ENCODE measurements around the gene MADCAM1.

Gene MADCAM1

DNA sequence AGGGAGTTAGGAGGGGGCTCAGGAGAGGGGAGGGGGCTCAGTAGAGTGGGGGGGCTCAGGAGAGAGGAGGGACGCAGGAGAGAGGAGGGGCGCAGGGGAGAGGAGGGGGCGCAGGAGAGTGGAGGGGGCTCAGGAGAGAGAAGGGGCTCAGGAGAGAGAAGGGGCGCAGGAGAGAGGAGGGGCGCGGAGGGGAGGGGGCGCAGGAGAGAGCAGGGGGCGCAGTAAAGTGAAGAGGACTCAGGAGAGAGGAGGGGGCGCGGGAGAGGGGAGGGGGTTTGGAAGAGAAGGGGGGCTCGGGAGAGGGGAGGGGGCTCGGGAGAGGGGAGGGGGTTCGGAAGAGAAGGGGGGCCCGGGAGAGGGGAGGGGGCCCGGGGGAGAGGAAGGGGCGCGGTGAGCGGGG lies 700 bp downstream of the MADCAM1 start:
- DNase-seq (ENCODE audit: low read depth in 2 of 2) = no peak
- no peak overlapping the region for H3K4me3 ChIP-seq (replicated peaks in 1 of 2; ENCODE audit: low read depth in 2 of 2, low read length in 2 of 2)
- TF ChIP-seq, protein P1, sequence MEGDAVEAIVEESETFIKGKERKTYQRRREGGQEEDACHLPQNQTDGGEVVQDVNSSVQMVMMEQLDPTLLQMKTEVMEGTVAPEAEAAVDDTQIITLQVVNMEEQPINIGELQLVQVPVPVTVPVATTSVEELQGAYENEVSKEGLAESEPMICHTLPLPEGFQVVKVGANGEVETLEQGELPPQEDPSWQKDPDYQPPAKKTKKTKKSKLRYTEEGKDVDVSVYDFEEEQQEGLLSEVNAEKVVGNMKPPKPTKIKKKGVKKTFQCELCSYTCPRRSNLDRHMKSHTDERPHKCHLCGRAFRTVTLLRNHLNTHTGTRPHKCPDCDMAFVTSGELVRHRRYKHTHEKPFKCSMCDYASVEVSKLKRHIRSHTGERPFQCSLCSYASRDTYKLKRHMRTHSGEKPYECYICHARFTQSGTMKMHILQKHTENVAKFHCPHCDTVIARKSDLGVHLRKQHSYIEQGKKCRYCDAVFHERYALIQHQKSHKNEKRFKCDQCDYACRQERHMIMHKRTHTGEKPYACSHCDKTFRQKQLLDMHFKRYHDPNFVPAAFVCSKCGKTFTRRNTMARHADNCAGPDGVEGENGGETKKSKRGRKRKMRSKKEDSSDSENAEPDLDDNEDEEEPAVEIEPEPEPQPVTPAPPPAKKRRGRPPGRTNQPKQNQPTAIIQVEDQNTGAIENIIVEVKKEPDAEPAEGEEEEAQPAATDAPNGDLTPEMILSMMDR (IDR thresholded peaks at IDR 0.05; ENCODE audit: low read depth, low read length) = no peak

DNA sequence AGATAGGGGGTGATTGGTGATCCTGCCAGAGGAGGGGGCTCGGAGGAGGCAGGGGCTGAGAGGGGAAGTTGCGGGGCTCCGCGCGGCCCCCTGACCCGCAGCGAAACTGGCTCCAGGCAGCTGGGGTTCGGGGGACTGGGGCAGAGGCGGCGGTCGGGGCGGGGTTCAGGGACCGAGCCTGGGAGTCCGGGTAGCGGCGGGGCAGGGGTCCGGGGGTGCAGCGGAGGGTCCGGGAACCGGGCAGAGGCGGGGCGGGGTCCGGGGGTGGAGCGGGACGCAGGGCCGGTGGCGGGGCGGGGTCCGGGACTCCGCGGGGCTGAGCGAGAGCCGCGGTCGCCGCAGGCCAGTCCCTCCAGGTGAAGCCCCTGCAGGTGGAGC lies 1.2 kb downstream of the MADCAM1 start:
- no peak overlapping the region for H3K4me3 ChIP-seq (replicated peaks in 1 of 2; ENCODE audit: low read depth in 2 of 2, low read length in 2 of 2)
- no peak for DNase-seq (ENCODE audit: low read depth in 2 of 2)
- TF ChIP-seq, protein P1 (IDR thresholded peaks at IDR 0.05; ENCODE audit: low read depth, low read length) = no peak

DNA sequence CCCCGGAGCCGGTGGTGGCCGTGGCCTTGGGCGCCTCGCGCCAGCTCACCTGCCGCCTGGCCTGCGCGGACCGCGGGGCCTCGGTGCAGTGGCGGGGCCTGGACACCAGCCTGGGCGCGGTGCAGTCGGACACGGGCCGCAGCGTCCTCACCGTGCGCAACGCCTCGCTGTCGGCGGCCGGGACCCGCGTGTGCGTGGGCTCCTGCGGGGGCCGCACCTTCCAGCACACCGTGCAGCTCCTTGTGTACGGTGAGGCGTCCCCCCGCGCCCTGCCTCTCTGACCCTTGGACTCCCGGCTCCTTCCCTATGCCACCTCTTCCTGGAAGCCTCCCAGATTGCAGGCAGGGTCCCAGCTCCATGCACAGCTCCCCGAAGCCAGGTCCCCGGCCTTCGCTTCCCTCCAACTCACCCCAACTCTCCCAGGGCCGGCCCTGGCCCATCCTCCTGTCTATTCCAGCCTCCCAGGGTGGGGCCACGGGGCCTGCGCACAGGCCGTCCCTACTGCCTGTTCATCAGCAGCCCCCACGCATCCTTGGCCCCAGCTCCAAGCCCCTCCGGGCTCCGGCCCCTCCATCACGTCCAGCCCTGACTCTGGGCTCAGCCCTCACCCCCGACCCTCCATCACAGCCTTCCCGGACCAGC lies 1.7 kb downstream of the MADCAM1 start:
- TF ChIP-seq, protein P1 (IDR thresholded peaks at IDR 0.05; ENCODE audit: low read depth, low read length) = no peak
- no peak overlapping the region for H3K4me3 ChIP-seq (replicated peaks in 1 of 2; ENCODE audit: low read depth in 2 of 2, low read length in 2 of 2)
- no peak for DNase-seq (ENCODE audit: low read depth in 2 of 2)

DNA sequence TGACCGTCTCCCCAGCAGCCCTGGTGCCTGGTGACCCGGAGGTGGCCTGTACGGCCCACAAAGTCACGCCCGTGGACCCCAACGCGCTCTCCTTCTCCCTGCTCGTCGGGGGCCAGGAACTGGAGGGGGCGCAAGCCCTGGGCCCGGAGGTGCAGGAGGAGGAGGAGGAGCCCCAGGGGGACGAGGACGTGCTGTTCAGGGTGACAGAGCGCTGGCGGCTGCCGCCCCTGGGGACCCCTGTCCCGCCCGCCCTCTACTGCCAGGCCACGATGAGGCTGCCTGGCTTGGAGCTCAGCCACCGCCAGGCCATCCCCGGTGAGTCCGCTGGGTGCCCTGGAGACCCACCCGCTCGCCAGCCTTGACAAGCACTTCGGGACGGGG lies 2.2 kb downstream of the MADCAM1 start:
- H3K4me3 ChIP-seq (replicated peaks in 1 of 2; ENCODE audit: low read depth in 2 of 2, low read length in 2 of 2) = no peak overlapping the region
- TF ChIP-seq, protein P1 (IDR thresholded peaks at IDR 0.05; ENCODE audit: low read depth, low read length) = no peak
- DNase-seq (ENCODE audit: low read depth in 2 of 2) = no peak

DNA sequence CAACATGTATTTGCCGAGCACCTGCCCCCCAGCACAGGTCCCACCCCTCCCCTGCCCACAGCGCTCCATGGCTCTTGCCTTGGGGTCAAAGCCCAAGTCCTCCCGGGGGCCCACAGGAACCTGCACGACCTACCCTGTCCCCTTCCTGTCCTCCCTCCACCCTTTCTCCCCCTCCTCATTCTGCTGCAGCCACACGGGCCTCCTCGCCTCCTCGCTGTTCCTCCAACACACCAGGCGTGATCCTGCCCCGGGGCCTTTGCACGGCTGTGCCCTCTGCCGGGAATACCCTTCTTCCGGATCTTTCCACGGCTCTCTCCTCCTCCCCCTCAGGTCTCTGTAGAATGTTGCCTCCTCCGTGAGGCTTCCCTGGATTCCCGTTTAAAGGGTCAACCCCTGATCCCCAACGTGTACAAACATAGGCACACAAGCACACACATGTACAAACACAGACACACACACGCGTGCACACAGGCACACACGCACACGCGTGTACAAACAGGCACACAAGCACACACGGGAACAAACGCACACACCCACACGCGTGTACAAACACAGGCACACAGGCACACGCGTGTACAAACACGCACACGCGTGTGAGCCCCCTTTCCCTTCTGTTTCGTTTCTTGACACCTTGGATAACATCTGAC lies 2.8 kb downstream of the MADCAM1 start:
- H3K4me3 ChIP-seq (replicated peaks in 1 of 2; ENCODE audit: low read depth in 2 of 2, low read length in 2 of 2) = no peak overlapping the region
- TF ChIP-seq, protein P1 (IDR thresholded peaks at IDR 0.05; ENCODE audit: low read depth, low read length) = no peak
- no peak for DNase-seq (ENCODE audit: low read depth in 2 of 2)

DNA sequence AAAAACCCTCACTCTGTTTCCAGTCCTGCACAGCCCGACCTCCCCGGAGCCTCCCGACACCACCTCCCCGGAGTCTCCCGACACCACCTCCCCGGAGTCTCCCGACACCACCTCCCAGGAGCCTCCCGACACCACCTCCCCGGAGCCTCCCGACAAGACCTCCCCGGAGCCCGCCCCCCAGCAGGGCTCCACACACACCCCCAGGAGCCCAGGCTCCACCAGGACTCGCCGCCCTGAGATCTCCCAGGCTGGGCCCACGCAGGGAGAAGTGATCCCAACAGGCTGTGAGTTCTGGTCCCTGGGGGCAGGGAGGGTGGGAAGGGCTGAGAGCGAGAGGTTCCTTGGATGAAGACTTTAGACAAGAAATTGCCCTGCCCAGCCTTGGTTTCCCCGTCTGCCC lies 5.4 kb downstream of the MADCAM1 start:
- DNase-seq (ENCODE audit: low read depth in 2 of 2) = no peak
- TF ChIP-seq, protein P1 (IDR thresholded peaks at IDR 0.05; ENCODE audit: low read depth, low read length) = no peak
- H3K4me3 ChIP-seq (replicated peaks in 1 of 2; ENCODE audit: low read depth in 2 of 2, low read length in 2 of 2) = no peak overlapping the region

Data from cardiac fibroblast (primary cell).